PC-9 (cell line): ENCODE data around the gene ZDHHC21.

ENCODE experiments used
- CTCF ChIP-seq: fragments of 200-600 bp; sonication (generic); conservative IDR thresholded peaks from 2 replicates; pipeline ENCODE4 v1.6.1; 2017; ENCODE audit warnings: mixed run types, antibody characterized with exemption, mild to moderate bottlenecking, moderate library complexity
- EZH2 ChIP-seq: fragments of 200-600 bp; sonication (generic); IDR thresholded peaks from 2 replicates; pipeline ENCODE4 v1.8.0; 2017; ENCODE audit warnings: antibody characterized with exemption, low read depth

- no peak for TF ChIP-seq CTCF
- no peak for TF ChIP-seq EZH2
These were observed 2.1 kb downstream of the ZDHHC21 start for GRCh38 chr9:14690948-14691730.
